Upper lobe of right lung (tissue), 1 donor: ENCODE measurements around the gene GLCCI1. TPM values are rescaled to one million over a fixed set of nuclear protein-coding genes. Genes with fewer than 3 reads are reported as not detected.

ENCODE experiments used
- ATAC-seq: fragments of 200-7000 bp; cut with Tn5 transposase; one replicate; pipeline ENCODE4 v1.9.1; 2020; ENCODE audit warnings: mild to moderate bottlenecking, moderate library complexity
- DNase-seq: peaks from one replicate; pipeline ENCODE4 v3.0.0-alpha.2; 2020
- H3K27ac ChIP-seq: fragments of 200-600 bp; one replicate; pipeline ENCODE4 v1.8.0; 2022
- H3K27me3 ChIP-seq: fragments of 200-600 bp; one replicate; pipeline ENCODE4 v1.8.0; 2022; ENCODE audit warnings: mild to moderate bottlenecking
- H3K36me3 ChIP-seq: fragments of 200-600 bp; one replicate; pipeline ENCODE4 v1.8.0; 2022
- H3K4me1 ChIP-seq: fragments of 200-600 bp; one replicate; pipeline ENCODE4 v1.8.0; 2022
- H3K4me3 ChIP-seq: fragments of 200-600 bp; one replicate; pipeline ENCODE4 v1.8.0; 2022; ENCODE audit warnings: mild to moderate bottlenecking
- H3K9me3 ChIP-seq: fragments of 200-600 bp; one replicate; pipeline ENCODE4 v1.8.0; 2022
- CTCF ChIP-seq: fragments of 200-600 bp; IDR thresholded peaks from one replicate; pipeline ENCODE4 v1.8.0; 2022; ENCODE audit warnings: antibody characterized with exemption
- intact Hi-C: fragments of 100-400 bp; cut with DNase I; formaldehyde crosslinking; loops from one replicate; pipeline ENCODE4 v1.11.0; 2022
- total RNA-seq: library from RNA; stranded (reverse); fragmentation: NEBNext Ultra II Directional; extraction: Animal tissue kit (Norgen Biotek cat#: 25700); gene quantifications from one replicate; pipeline ENCODE4 v1.2.1, GENCODE V29; 2021
- donor health status: DM: no; HTN: yes; CAD: no; lungs with severe emphysema.

GLCCI1 gene
- total RNA-seq, 1 donor from 2014 or later: 45.1 TPM

- no peaks in the 10 kb centered on the region for H3K27me3 ChIP-seq
- DNase-seq (no peak), ATAC-seq (no peak)
- no peak for TF ChIP-seq CTCF
- H3K9me3 ChIP-seq: no peaks in the 10 kb centered on the region
- H3K36me3 ChIP-seq: no peaks in the 10 kb centered on the region
- intact Hi-C loops: no loop called here
- no peak overlapping the region for H3K27ac ChIP-seq
- no peaks in the 10 kb centered on the region for H3K4me1 ChIP-seq
- no peak overlapping the region for H3K4me3 ChIP-seq
These were observed 162.1 kb downstream of the GLCCI1 start for GRCh38 chr7:8130663-8131062.

GRCh38 chr7:8131694-8132605 is 163.4 kb downstream of the GLCCI1 start:
- DNase-seq: no peak
- H3K27me3 ChIP-seq: no peaks in the 10 kb centered on the region
- no peaks in the 10 kb centered on the region for H3K4me1 ChIP-seq
- H3K27ac ChIP-seq: no peak overlapping the region
- H3K9me3 ChIP-seq: no peaks in the 10 kb centered on the region
- no peak for TF ChIP-seq CTCF
- intact Hi-C loops: no loop called here
- H3K4me3 ChIP-seq: no peak overlapping the region
- ATAC-seq: peak; percentile 43
- H3K36me3 ChIP-seq: no peaks in the 10 kb centered on the region

GRCh38 chr7:8133188-8133848 is 164.7 kb downstream of the GLCCI1 start:
- no peak for TF ChIP-seq CTCF
- Histone ChIP-seq H3K4me3 (no peak overlapping the region), H3K36me3 (no peaks in the 10 kb centered on the region), H3K27me3 (no peaks in the 10 kb centered on the region), H3K4me1 (no peaks in the 10 kb centered on the region), H3K9me3 (no peaks in the 10 kb centered on the region), H3K27ac (no peak overlapping the region)
- intact Hi-C loops: no loop called here
- DNase-seq: no peak
- ATAC-seq: no peak

- intact Hi-C loops: no loop called here
- H3K27ac ChIP-seq: no peak overlapping the region
- H3K4me1 ChIP-seq: no peaks in the 10 kb centered on the region
- DNase-seq (no peak), ATAC-seq (no peak)
- no peak for TF ChIP-seq CTCF
- H3K9me3 ChIP-seq: no peaks in the 10 kb centered on the region
- no peaks in the 10 kb centered on the region for H3K27me3 ChIP-seq
- no peak overlapping the region for H3K4me3 ChIP-seq
- no peaks in the 10 kb centered on the region for H3K36me3 ChIP-seq
These were observed 165.6 kb downstream of the GLCCI1 start for GRCh38 chr7:8134089-8134733.

GRCh38 chr7:8135417-8135816 is 166.8 kb downstream of the GLCCI1 start:
- H3K4me1 ChIP-seq: no peaks in the 10 kb centered on the region
- H3K9me3 ChIP-seq: no peaks in the 10 kb centered on the region
- intact Hi-C loops: no loop called here
- H3K27me3 ChIP-seq: no peaks in the 10 kb centered on the region
- no peak for ATAC-seq
- H3K27ac ChIP-seq: no peak overlapping the region
- TF ChIP-seq CTCF: no peak
- H3K4me3 ChIP-seq: no peak overlapping the region
- no peak for DNase-seq
- no peaks in the 10 kb centered on the region for H3K36me3 ChIP-seq
